Measurements from ENCODE around the gene XAB2. TPM values are rescaled to one million over a fixed set of nuclear protein-coding genes. Genes with fewer than 3 reads are reported as not detected.
A peak's percentile ranks its signal among the peaks of the same experiment; 100 is the strongest.

XAB2 gene
- polyA plus RNA-seq, 1 donor from 2014 or later, result 19.6 TPM

DNA sequence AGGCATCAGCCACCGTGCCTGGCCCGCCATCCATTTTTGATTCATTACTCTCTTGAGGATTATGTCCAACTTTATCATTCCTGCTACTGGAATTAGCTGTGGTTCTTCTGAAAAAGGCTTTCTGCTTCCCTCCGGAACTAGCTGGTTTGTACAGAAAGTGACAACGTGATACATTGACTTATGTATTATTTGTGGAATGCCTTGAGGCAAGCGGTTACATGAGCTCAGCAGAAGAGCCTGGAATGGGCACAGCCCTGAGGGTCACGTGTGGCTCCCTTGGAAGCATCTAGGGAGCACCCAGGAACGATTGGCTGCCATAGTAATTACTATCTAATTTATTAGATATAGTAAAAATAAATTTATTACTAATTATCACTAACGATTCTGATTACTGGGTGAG is 25.1 kb upstream of the XAB2 start:
- no peak for TF ChIP-seq SMC3 (conservative IDR thresholded peaks at IDR 0.05; ENCODE audit: poor library complexity)
- TF ChIP-seq TAF1 (IDR thresholded peaks at IDR 0.05; ENCODE audit: low read depth), result no peak
- no peak for TF ChIP-seq EP300 (conservative IDR thresholded peaks at IDR 0.05; ENCODE audit: poor library complexity, severe bottlenecking)
- TF ChIP-seq POLR2AphosphoS5 (IDR thresholded peaks at IDR 0.05), result no peak
- no peak for TF ChIP-seq EZH2 (IDR thresholded peaks at IDR 0.05; ENCODE audit: borderline replicate concordance, insufficient read depth, low read length, poor library complexity, severe bottlenecking)
- TF ChIP-seq, protein P1, sequence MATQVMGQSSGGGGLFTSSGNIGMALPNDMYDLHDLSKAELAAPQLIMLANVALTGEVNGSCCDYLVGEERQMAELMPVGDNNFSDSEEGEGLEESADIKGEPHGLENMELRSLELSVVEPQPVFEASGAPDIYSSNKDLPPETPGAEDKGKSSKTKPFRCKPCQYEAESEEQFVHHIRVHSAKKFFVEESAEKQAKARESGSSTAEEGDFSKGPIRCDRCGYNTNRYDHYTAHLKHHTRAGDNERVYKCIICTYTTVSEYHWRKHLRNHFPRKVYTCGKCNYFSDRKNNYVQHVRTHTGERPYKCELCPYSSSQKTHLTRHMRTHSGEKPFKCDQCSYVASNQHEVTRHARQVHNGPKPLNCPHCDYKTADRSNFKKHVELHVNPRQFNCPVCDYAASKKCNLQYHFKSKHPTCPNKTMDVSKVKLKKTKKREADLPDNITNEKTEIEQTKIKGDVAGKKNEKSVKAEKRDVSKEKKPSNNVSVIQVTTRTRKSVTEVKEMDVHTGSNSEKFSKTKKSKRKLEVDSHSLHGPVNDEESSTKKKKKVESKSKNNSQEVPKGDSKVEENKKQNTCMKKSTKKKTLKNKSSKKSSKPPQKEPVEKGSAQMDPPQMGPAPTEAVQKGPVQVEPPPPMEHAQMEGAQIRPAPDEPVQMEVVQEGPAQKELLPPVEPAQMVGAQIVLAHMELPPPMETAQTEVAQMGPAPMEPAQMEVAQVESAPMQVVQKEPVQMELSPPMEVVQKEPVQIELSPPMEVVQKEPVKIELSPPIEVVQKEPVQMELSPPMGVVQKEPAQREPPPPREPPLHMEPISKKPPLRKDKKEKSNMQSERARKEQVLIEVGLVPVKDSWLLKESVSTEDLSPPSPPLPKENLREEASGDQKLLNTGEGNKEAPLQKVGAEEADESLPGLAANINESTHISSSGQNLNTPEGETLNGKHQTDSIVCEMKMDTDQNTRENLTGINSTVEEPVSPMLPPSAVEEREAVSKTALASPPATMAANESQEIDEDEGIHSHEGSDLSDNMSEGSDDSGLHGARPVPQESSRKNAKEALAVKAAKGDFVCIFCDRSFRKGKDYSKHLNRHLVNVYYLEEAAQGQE (IDR thresholded peaks at IDR 0.05; ENCODE audit: borderline replicate concordance), result no peak
- no peak for TF ChIP-seq MXI1 (conservative IDR thresholded peaks at IDR 0.05; ENCODE audit: poor library complexity, severe bottlenecking)
- Histone ChIP-seq H3K27ac (ENCODE audit: low read length) (no peak overlapping the region), H3K9ac (ENCODE audit: low read length) (no peak overlapping the region), H2AFZ (ENCODE audit: low read depth, low read length) (no peak overlapping the region), H3F3A (ENCODE audit: insufficient read depth, low read length, poor library complexity, severe bottlenecking) (no peaks in the 10 kb centered on the region), H3K9me3 (ENCODE audit: low read length) (no peaks in the 10 kb centered on the region), H3K36me3 (ENCODE audit: insufficient read depth, low read length) (no peaks in the 10 kb centered on the region), H3K27me3 (ENCODE audit: insufficient read depth, low read depth, low read length) (peaks cover 3% of the 10 kb centered on the region), H3K4me3 (ENCODE audit: low read length) (no peak overlapping the region), H4K20me1 (ENCODE audit: insufficient read depth) (no peaks in the 10 kb centered on the region), H3K79me2 (replicated peaks; ENCODE audit: insufficient read depth, low read length) (no peaks in the 10 kb centered on the region), H3K4me2 (ENCODE audit: low read length) (no peak overlapping the region), H3K9me2 (ENCODE audit: insufficient read depth, low read length) (no peaks in the 10 kb centered on the region)

DNA sequence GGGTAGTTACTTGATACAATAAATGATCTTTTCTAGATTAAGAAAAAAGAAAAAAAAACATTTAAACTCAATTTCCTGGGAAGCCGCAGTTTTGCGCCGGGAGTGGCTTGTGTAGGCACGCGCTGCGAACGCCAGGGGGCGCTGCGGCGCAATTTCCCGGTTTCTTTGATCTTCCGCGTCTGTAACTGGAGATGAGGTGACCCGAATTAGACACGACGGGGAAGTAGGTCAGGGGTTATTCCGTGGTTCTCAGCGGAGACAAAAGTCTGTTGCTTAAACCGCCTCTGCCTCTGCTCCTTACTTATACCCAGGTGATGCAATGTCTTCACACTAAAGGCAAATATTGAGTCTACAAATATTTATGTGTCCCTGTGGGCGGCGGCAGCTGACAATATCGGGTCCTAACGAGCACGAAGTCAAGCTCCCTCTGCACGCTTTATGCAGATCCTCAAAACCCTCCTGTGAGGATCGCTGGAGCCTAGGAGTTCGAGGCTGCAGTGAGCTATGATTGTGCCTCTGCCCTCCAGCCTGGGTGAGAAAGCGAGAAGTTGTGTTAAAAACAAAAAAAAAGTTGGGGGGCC is 22.8 kb upstream of the XAB2 start:
- no peaks in the 10 kb centered on the region for H3K79me2 ChIP-seq (replicated peaks; ENCODE audit: insufficient read depth, low read length)
- H3K9me3 ChIP-seq (ENCODE audit: low read length), result no peaks in the 10 kb centered on the region
- H4K20me1 ChIP-seq (ENCODE audit: insufficient read depth), result no peaks in the 10 kb centered on the region
- H3K36me3 ChIP-seq (ENCODE audit: insufficient read depth, low read length), result no peaks in the 10 kb centered on the region
- H2AFZ ChIP-seq (ENCODE audit: low read depth, low read length), result no peak overlapping the region
- no peak overlapping the region for H3K27ac ChIP-seq (ENCODE audit: low read length)
- H3K9ac ChIP-seq (ENCODE audit: low read length), result no peak overlapping the region
- H3K4me2 ChIP-seq (ENCODE audit: low read length), result no peak overlapping the region
- H3F3A ChIP-seq (ENCODE audit: insufficient read depth, low read length, poor library complexity, severe bottlenecking), result no peaks in the 10 kb centered on the region
- H3K27me3 ChIP-seq (ENCODE audit: insufficient read depth, low read depth, low read length), result peaks cover 3% of the 10 kb centered on the region
- H3K4me3 ChIP-seq (ENCODE audit: low read length), result no peak overlapping the region
- H3K9me2 ChIP-seq (ENCODE audit: insufficient read depth, low read length), result no peaks in the 10 kb centered on the region
- TF ChIP-seq MXI1 (conservative IDR thresholded peaks at IDR 0.05; ENCODE audit: poor library complexity, severe bottlenecking), result no peak
- TF ChIP-seq EP300 (conservative IDR thresholded peaks at IDR 0.05; ENCODE audit: poor library complexity, severe bottlenecking), result no peak
- TF ChIP-seq POLR2AphosphoS5 (IDR thresholded peaks at IDR 0.05), result no peak
- TF ChIP-seq, protein P1 (IDR thresholded peaks at IDR 0.05; ENCODE audit: borderline replicate concordance), result no peak
- TF ChIP-seq, protein P2, sequence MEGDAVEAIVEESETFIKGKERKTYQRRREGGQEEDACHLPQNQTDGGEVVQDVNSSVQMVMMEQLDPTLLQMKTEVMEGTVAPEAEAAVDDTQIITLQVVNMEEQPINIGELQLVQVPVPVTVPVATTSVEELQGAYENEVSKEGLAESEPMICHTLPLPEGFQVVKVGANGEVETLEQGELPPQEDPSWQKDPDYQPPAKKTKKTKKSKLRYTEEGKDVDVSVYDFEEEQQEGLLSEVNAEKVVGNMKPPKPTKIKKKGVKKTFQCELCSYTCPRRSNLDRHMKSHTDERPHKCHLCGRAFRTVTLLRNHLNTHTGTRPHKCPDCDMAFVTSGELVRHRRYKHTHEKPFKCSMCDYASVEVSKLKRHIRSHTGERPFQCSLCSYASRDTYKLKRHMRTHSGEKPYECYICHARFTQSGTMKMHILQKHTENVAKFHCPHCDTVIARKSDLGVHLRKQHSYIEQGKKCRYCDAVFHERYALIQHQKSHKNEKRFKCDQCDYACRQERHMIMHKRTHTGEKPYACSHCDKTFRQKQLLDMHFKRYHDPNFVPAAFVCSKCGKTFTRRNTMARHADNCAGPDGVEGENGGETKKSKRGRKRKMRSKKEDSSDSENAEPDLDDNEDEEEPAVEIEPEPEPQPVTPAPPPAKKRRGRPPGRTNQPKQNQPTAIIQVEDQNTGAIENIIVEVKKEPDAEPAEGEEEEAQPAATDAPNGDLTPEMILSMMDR (IDR thresholded peaks at IDR 0.05; ENCODE audit: poor library complexity, severe bottlenecking), result peak; percentile 91
- peak; percentile 92 for TF ChIP-seq SMC3 (conservative IDR thresholded peaks at IDR 0.05; ENCODE audit: poor library complexity)
- no peak for TF ChIP-seq TAF1 (IDR thresholded peaks at IDR 0.05; ENCODE audit: low read depth)
- peak; percentile 78 for TF ChIP-seq RAD21 (conservative IDR thresholded peaks at IDR 0.05)
- TF ChIP-seq EZH2 (IDR thresholded peaks at IDR 0.05; ENCODE audit: borderline replicate concordance, insufficient read depth, low read length, poor library complexity, severe bottlenecking), result no peak

Measured in neural cell (in vitro differentiated cells).